GM12878 (cell line): Measurements from ENCODE around the gene FAM120B. TPM values are rescaled to one million over a fixed set of nuclear protein-coding genes. Genes with fewer than 3 reads are reported as not detected.

Experiments
- ATAC-seq: fragments of 200-7000 bp; cut with Tn5 transposase; 3 replicates; pipeline ENCODE4 v1.9.1; 2020; ENCODE audit warnings: mild to moderate bottlenecking, moderate library complexity
- BruUV-seq: library from RNA; stranded (reverse); fragments of 400-500 nt; replicated peaks from 2 replicates; lab custom pipeline; 2021; lab: Mats Ljungman, UMichigan
- CTCF ChIA-PET: fragments of 300-600 bp; sonication (Branson Sonifier 250); formaldehyde crosslinking; extraction: SDS; loops from one replicate; lab custom pipeline; 2021; ENCODE audit warnings: inconsistent platforms; lab: Yijun Ruan, JAX
- POLR2A ChIA-PET: fragments of 350-600 bp; formaldehyde crosslinking; extraction: SDS; loops from one replicate; lab custom pipeline; 2021; ENCODE audit warnings: inconsistent platforms; lab: Charles Lee
- RAD21 ChIA-PET: fragments of 300-600 bp; sonication (Branson Sonifier 250); formaldehyde crosslinking; loops from one replicate; lab custom pipeline; 2023; ENCODE audit warnings: antibody characterized with exemption; ENCODE audit not compliant: unreplicated experiment; lab: Charles Lee
- SMC1A ChIA-PET: fragments of 300-600 bp; sonication (Branson Sonifier 250); formaldehyde crosslinking; loops from one replicate; lab custom pipeline; 2023; ENCODE audit not compliant: unreplicated experiment, uncharacterized antibody; lab: Charles Lee
- DNase-seq: peaks from one replicate; pipeline ENCODE4 v3.0.0-alpha.2; 2011; ENCODE audit warnings: low read depth, low spot score
- FAIRE-seq: peaks from 3 replicates; lab custom pipeline; 2011; peaks lifted over from hg19 to GRCh38; lab: Jason Lieb, UNC
- H2AFZ ChIP-seq: 2 replicates; pipeline ENCODE4 v1.6.0; 2011; ENCODE audit warnings: low read depth, low read length, control low read depth; ENCODE audit not compliant: control insufficient read depth
- H3K27ac ChIP-seq: 2 replicates; pipeline ENCODE4 v1.5.1; 2011; ENCODE audit warnings: control low read depth; ENCODE audit not compliant: control insufficient read depth, insufficient read depth
- H3K27me3 ChIP-seq, 2 experiments: replicated peaks in 1 of 2; 2 replicates each; pipeline versions ENCODE4 v1.6.0 to v1.6.1; 2011; ENCODE audit warnings: low read length in 1 of 2; ENCODE audit not compliant: control insufficient read depth in 2 of 2, insufficient read depth in 2 of 2
- H3K36me3 ChIP-seq, 2 experiments: 2 replicates each; pipeline ENCODE4 v1.5.1; 2011; ENCODE audit warnings: low read length in 1 of 2; ENCODE audit not compliant: control insufficient read depth in 2 of 2, insufficient read depth in 2 of 2
- H3K4me1 ChIP-seq: 2 replicates; pipeline ENCODE4 v1.6.1; 2011; ENCODE audit warnings: mild to moderate bottlenecking, low read length, moderate library complexity, mixed read lengths; ENCODE audit not compliant: control insufficient read depth, insufficient read depth
- H3K4me2 ChIP-seq: 2 replicates; pipeline ENCODE4 v1.6.0; 2011; ENCODE audit warnings: control low read depth; ENCODE audit not compliant: control insufficient read depth, insufficient read depth
- H3K4me3 ChIP-seq: fragments of 200-600 bp; sonication (generic); 2 replicates; pipeline ENCODE4 v1.5.1; 2016
- H3K79me2 ChIP-seq: 2 replicates; pipeline ENCODE4 v1.6.0; 2011; ENCODE audit warnings: low read length; ENCODE audit not compliant: control insufficient read depth, insufficient read depth
- H3K9ac ChIP-seq: 2 replicates; pipeline ENCODE4 v1.8.0; 2011; ENCODE audit warnings: low read length, control low read depth, mixed read lengths; ENCODE audit not compliant: control insufficient read depth, insufficient read depth
- H3K9me3 ChIP-seq: replicated peaks from 3 replicates; pipeline ENCODE4 v1.5.1; 2011; ENCODE audit warnings: mild to moderate bottlenecking, low read length; ENCODE audit not compliant: control insufficient read depth, insufficient read depth
- H4K20me1 ChIP-seq: 2 replicates; pipeline ENCODE4 v1.6.0; 2011; ENCODE audit not compliant: control insufficient read depth, insufficient read depth
- DPF2 ChIP-seq: fragments of 450-650 bp; IDR thresholded peaks from 2 replicates; pipeline ENCODE4 v1.6.1; 2017; ENCODE audit warnings: mild to moderate bottlenecking
- E4F1 ChIP-seq: fragments of 450-650 bp; IDR thresholded peaks from 2 replicates; pipeline ENCODE4 v1.6.1; 2018; ENCODE audit warnings: borderline replicate concordance, mild to moderate bottlenecking; ENCODE audit not compliant: partially characterized antibody
- FOXK2 ChIP-seq: fragments of 450-650 bp; IDR thresholded peaks from 2 replicates; pipeline ENCODE4 v1.6.1; 2017; ENCODE audit warnings: mild to moderate bottlenecking, moderate library complexity
- FOXM1 ChIP-seq: IDR thresholded peaks from 2 replicates; pipeline ENCODE4 v1.6.1; 2012; ENCODE audit warnings: low read depth, mild to moderate bottlenecking, inconsistent platforms, low read length, moderate library complexity
- HDGF ChIP-seq: fragments of 450-650 bp; IDR thresholded peaks from 2 replicates; pipeline ENCODE4 v1.6.1; 2016; ENCODE audit warnings: antibody characterized with exemption
- MEF2A ChIP-seq: IDR thresholded peaks from 2 replicates; pipeline ENCODE4 v1.6.1; 2011; ENCODE audit warnings: low read depth, mild to moderate bottlenecking, low read length, moderate library complexity; ENCODE audit not compliant: insufficient read depth
- PBX3 ChIP-seq: IDR thresholded peaks from 2 replicates; pipeline ENCODE4 v1.6.1; 2011; ENCODE audit warnings: mild to moderate bottlenecking, low read depth, low read length, moderate library complexity; ENCODE audit not compliant: insufficient replicate concordance
- RAD51 ChIP-seq: fragments of 450-650 bp; IDR thresholded peaks from 2 replicates; pipeline ENCODE4 v1.6.1; 2016; ENCODE audit warnings: moderate library complexity, mild to moderate bottlenecking, inconsistent platforms
- RBBP5 ChIP-seq: fragments of 200-600 bp; sonication (generic); conservative IDR thresholded peaks from 2 replicates; pipeline ENCODE4 v1.6.1; 2016
- RELB ChIP-seq: fragments of 450-650 bp; IDR thresholded peaks from 2 replicates; pipeline ENCODE4 v1.6.1; 2017; ENCODE audit warnings: low read depth, mild to moderate bottlenecking, moderate library complexity
- SIX5 ChIP-seq: IDR thresholded peaks from 2 replicates; pipeline ENCODE4 v1.6.1; 2011; ENCODE audit warnings: mild to moderate bottlenecking, low read depth, low read length, moderate library complexity; ENCODE audit not compliant: severe bottlenecking
- SKIL ChIP-seq: fragments of 450-650 bp; IDR thresholded peaks from 2 replicates; pipeline ENCODE4 v1.6.1; 2017; ENCODE audit warnings: mild to moderate bottlenecking, low read depth, inconsistent platforms; ENCODE audit not compliant: poor library complexity, severe bottlenecking
- SMC3 ChIP-seq: IDR thresholded peaks from 2 replicates; pipeline ENCODE4 v1.6.1; 2011; ENCODE audit warnings: low read length, improper control_type of control experiment, borderline replicate concordance
- ZNF622 ChIP-seq: fragments of 450-650 bp; IDR thresholded peaks from 2 replicates; pipeline ENCODE4 v1.6.1; 2017; ENCODE audit warnings: mild to moderate bottlenecking, inconsistent platforms
- ZZZ3 ChIP-seq: IDR thresholded peaks from 2 replicates; pipeline ENCODE4 v1.6.1; 2011; ENCODE audit warnings: low read depth; ENCODE audit not compliant: control insufficient read depth, insufficient read length
- WGBS: methylation state at CpG from one replicate; pipeline ENCODE4 v1.1.6; 2016; ENCODE audit warnings: low lambda C conversion rate; ENCODE audit not compliant: insufficient replicate concordance, insufficient coverage; ENCODE audit errors: missing lambda C conversion rate; 5-methylcytosine and 5-hydroxymethylcytosine counted together
- in situ Hi-C: fragments of 300-500 bp; cut with MboI; formaldehyde crosslinking; loops from 9 replicates; pipeline ENCODE4 v1.14.3; 2018; ENCODE audit warnings: mixed read lengths
- intact Hi-C: fragments of 100-400 bp; cut with micrococcal nuclease; formaldehyde crosslinking; loops from one replicate; pipeline ENCODE4 v1.14.2; 2022; ENCODE audit not compliant: unreplicated experiment
- polyA plus RNA-seq, 11 experiments: library from polyadenylated mRNA; depleted of rRNA in 4 of 11; unstranded in 6 of 11; stranded (reverse) in 5 of 11; fragments of >200 nt; fragmentation: Nextera tagmentation in 4 of 11; fragmentation: Illumina TruSeq in 1 of 11; extraction: Ambion mirVana in 4 of 11; extraction: Trizol in 1 of 11; gene quantifications; 1 replicate in 1 of 11; 2 replicates in 10 of 11; pipeline versions ENCODE4 v1.2.1 to v1.2.3, GENCODE V29; 2011 to 2016; ENCODE audit warnings: inconsistent platforms in 2 of 11, missing spikeins in 2 of 11, low read depth in 1 of 11
- total RNA-seq, 4 experiments: library from RNA; depleted of rRNA in 3 of 4; stranded (reverse); fragments of >200 nt in 3 of 4; fragmentation: Illumina TruSeq in 1 of 4; extraction: Trizol in 1 of 4; gene quantifications; 2 replicates each; pipeline versions ENCODE4 v1.2.1 to v1.2.3, GENCODE V29; 2013 to 2021

The FAM120B gene
- total and polyA plus RNA-seq, 10 of the 15 experiments (the other 5 are each of a cell fraction or from before 2014, with no cell fraction given) = 3.3 to 21.6 (median 15.3) TPM

- TF ChIP-seq SKIL (no peak), SMC3 (no peak), RELB (no peak), ZNF622 (no peak)
Measured at GRCh38 chr6:170295510-170296422, 10.8 kb upstream of the FAM120B start (continued).

GRCh38 chr6:170296423-170296745, 10.2 kb upstream of the FAM120B start:
- H3K4me1 ChIP-seq = peaks cover 23% of the 10 kb centered on the region
- WGBS = 35% methylated on average over 18 of the region's 47 CpGs
- H3K9me3 ChIP-seq = peaks cover 9% of the 10 kb centered on the region; the same call in 1 of the 3 replicates
- DNase-seq (no peak), ATAC-seq (no peak), FAIRE-seq (no peak)
- H3K79me2 ChIP-seq = no peaks in the 10 kb centered on the region
- no peak overlapping the region for H3K27ac ChIP-seq
- H3K36me3 ChIP-seq = no peaks in the 10 kb centered on the region
- no peaks in the 10 kb centered on the region for H4K20me1 ChIP-seq
- intact Hi-C loops = loop anchor here (10.0 kb wide), 1 partner anchor 462 kb away; no protein-coding TSS in a partner anchor
- no peak overlapping the region for H2AFZ ChIP-seq
- ChIA-PET POLR2A (no interaction called here), CTCF (interaction anchor here (1.6 kb wide), 1 partner anchor 12 kb away, joined by 3 read pairs; no protein-coding TSS in a partner anchor), RAD21 (no interaction called here), SMC1A (no interaction called here)
- in situ Hi-C loops = no loop called here
- peak overlapping the region; percentile 99; the same call in 1 of the 2 replicates for H3K4me2 ChIP-seq
- H3K4me3 ChIP-seq = no peak overlapping the region
- H3K27me3 ChIP-seq = peaks cover 14 to 32% of the 10 kb centered on the region in 2 experiments
- no peak overlapping the region for H3K9ac ChIP-seq
- BruUV-seq = no TSS peak
- no peak for TF ChIP-seq MEF2A
- no peak for TF ChIP-seq ZZZ3
- TF ChIP-seq DPF2 = no peak
- no peak for TF ChIP-seq FOXM1
- no peak for TF ChIP-seq HDGF
- TF ChIP-seq E4F1 = no peak
- TF ChIP-seq SIX5 = no peak
- TF ChIP-seq FOXK2 = no peak
- no peak for TF ChIP-seq PBX3
- no peak for TF ChIP-seq RAD51
- no peak for TF ChIP-seq RBBP5
